ENCODE results near the gene KCNK4. TPM values are rescaled to one million over a fixed set of nuclear protein-coding genes. Genes with fewer than 3 reads are reported as not detected.
A peak's percentile ranks its signal among the peaks of the same experiment; 100 is the strongest.

The KCNK4 gene
- total RNA-seq, 2 donors from 2014 or later: not detected

- Histone ChIP-seq H3K4me1 (peaks cover 0 to 32% of the 10 kb centered on the region in 2 donors), H3K36me3 (no peaks in the 10 kb centered on the region), H3K4me3 (peak within 1 kb of the TSS; percentile 22 to 56), H3K27ac (peak within 1 kb of the TSS; percentile 38 to 69), H3K9me3 (no peaks in the 10 kb centered on the region), H3K27me3 (peaks cover 15 to 16% of the 10 kb centered on the region in 2 donors)
- DNase-seq (ENCODE audit: low spot score): no peak
- no peak for TF ChIP-seq CTCF (IDR thresholded peaks at IDR 0.05)
Observed at GRCh38 chr11:64299847-64300648, 8.9 kb downstream of the KCNK4 start, which contains the start of gene CATSPERZ. CATSPERZ (plus strand) TSS chr11:64300358; CDS start chr11:64300411, 53 bp downstream.

GRCh38 chr11:64303109-64304031 is 12.3 kb downstream of the KCNK4 start:
- peaks cover 0 to 4% of the 10 kb centered on the region in 2 donors for H3K27me3 ChIP-seq
- no peak for TF ChIP-seq CTCF (IDR thresholded peaks at IDR 0.05)
- H3K36me3 ChIP-seq: no peaks in the 10 kb centered on the region
- H3K27ac ChIP-seq: peak overlapping the region; percentile 95 to 97
- H3K4me1 ChIP-seq: peaks cover 0 to 49% of the 10 kb centered on the region in 2 donors
- DNase-seq (ENCODE audit: low spot score): no peak
- no peaks in the 10 kb centered on the region for H3K9me3 ChIP-seq
- H3K4me3 ChIP-seq: no peak overlapping the region

- Histone ChIP-seq H3K4me1 (peaks cover 0 to 48% of the 10 kb centered on the region in 2 donors), H3K36me3 (peaks cover 6% of the 10 kb centered on the region), H3K27me3 (peaks cover 0 to 4% of the 10 kb centered on the region in 2 donors), H3K27ac (peak overlapping the region; percentile 95 to 97), H3K4me3 (peak overlapping the region in 1 of 2 donors; percentile 87), H3K9me3 (no peaks in the 10 kb centered on the region)
- no peak for TF ChIP-seq CTCF (IDR thresholded peaks at IDR 0.05)
- DNase-seq (ENCODE audit: low spot score): no peak
Observed at GRCh38 chr11:64304032-64304315, 12.9 kb downstream of the KCNK4 start.

GRCh38 chr11:64304316-64305072 is 13.4 kb downstream of the KCNK4 start:
- TF ChIP-seq CTCF (IDR thresholded peaks at IDR 0.05): peak; percentile 70 to 89
- Histone ChIP-seq H3K27me3 (peaks cover 0 to 4% of the 10 kb centered on the region in 2 donors), H3K4me3 (peak overlapping the region; percentile 82 to 87), H3K4me1 (peaks cover 0 to 43% of the 10 kb centered on the region in 2 donors), H3K27ac (peak overlapping the region; percentile 95 to 97), H3K9me3 (no peaks in the 10 kb centered on the region), H3K36me3 (peaks cover 8% of the 10 kb centered on the region)
- DNase-seq (ENCODE audit: low spot score): peak; percentile 96

- peaks cover 0 to 36% of the 10 kb centered on the region in 2 donors for H3K4me1 ChIP-seq
- H3K4me3 ChIP-seq: peak within 1 kb of the TSS; percentile 82 to 87
- H3K9me3 ChIP-seq: no peaks in the 10 kb centered on the region
- peaks cover 0 to 4% of the 10 kb centered on the region in 2 donors for H3K27me3 ChIP-seq
- TF ChIP-seq CTCF (IDR thresholded peaks at IDR 0.05): no peak
- DNase-seq (ENCODE audit: low spot score): peak; percentile 100
- peak within 1 kb of the TSS; percentile 95 to 97 for H3K27ac ChIP-seq
- peaks cover 8% of the 10 kb centered on the region for H3K36me3 ChIP-seq
Observed at GRCh38 chr11:64305075-64305690, 14.1 kb downstream of the KCNK4 start, which contains the start of gene ESRRA. ESRRA (plus strand) TSS chr11:64305524; CDS start chr11:64307180, 1,656 bp downstream.
